K562 (cell line): ENCODE results near the gene GNAI3. TPM values are rescaled to one million over a fixed set of nuclear protein-coding genes. Genes with fewer than 3 reads are reported as not detected.

Source experiments
- CREB3 ChIP-seq: fragments of 450-650 bp; conservative IDR thresholded peaks from 2 replicates; pipeline ENCODE4 v1.6.1; 2016; ENCODE audit warnings: missing genetic modification characterization, low read depth, mild to moderate bottlenecking, missing compliant biosample characterization, moderate library complexity
- FOXA1 ChIP-seq: fragments of 450-650 bp; IDR thresholded peaks from 2 replicates; pipeline ENCODE4 v1.6.1; 2016; ENCODE audit warnings: mild to moderate bottlenecking, borderline replicate concordance
- IFI16 ChIP-seq: fragments of 250-450 bp; sonication (Bioruptor Pico); IDR thresholded peaks from 2 replicates; pipeline ENCODE4 v2.1.2; 2022; ENCODE audit warnings: mild to moderate bottlenecking, inconsistent platforms
- JUND ChIP-seq, 2 experiments: IDR thresholded peaks; 2 replicates in 1 of 2; 3 replicates in 1 of 2; pipeline ENCODE4 v1.6.1; 2011; ENCODE audit warnings: borderline replicate concordance in 2 of 2, low read depth in 2 of 2, low read length in 2 of 2, improper control_type of control experiment in 1 of 2, missing biosample characterization in 1 of 2, missing genetic modification characterization in 1 of 2, missing genetic modification reagents in 1 of 2
- KLF10 ChIP-seq: fragments of 250-450 bp; sonication (Bioruptor Pico); IDR thresholded peaks from 2 replicates; pipeline ENCODE4 v1.6.1; 2021; ENCODE audit warnings: matching md5 sums
- MYNN ChIP-seq, 2 experiments: sonication (generic); formaldehyde crosslinking in 1 of 2; IDR thresholded peaks; 2 replicates each; pipeline versions ENCODE4 v1.5.0 to v1.6.1; 2016 to 2020; ENCODE audit warnings: antibody characterized with exemption in 1 of 2, missing genetic modification reagents in 1 of 2
- POU5F1 ChIP-seq: fragments of 150-350 bp; IDR thresholded peaks from 2 replicates; pipeline ENCODE4 v1.6.1; 2014; ENCODE audit warnings: borderline replicate concordance, low read length, low read depth, mild to moderate bottlenecking; ENCODE audit not compliant: partially characterized antibody
- RBM15 ChIP-seq: fragments of 200-400 bp; formaldehyde crosslinking; IDR thresholded peaks from 2 replicates; pipeline ENCODE4 v1.6.1; 2018; ENCODE audit warnings: mild to moderate bottlenecking, low read length, moderate library complexity; ENCODE audit not compliant: insufficient read depth
- SIRT6 ChIP-seq: IDR thresholded peaks from one replicate; pipeline ENCODE4 v1.6.1; 2012; ENCODE audit warnings: low read depth, mild to moderate bottlenecking, control low read depth, inconsistent platforms, low read length, moderate library complexity
- SREBF1 ChIP-seq: fragments of 150-350 bp; IDR thresholded peaks from 2 replicates; pipeline ENCODE4 v1.6.1; 2014; ENCODE audit warnings: antibody characterized with exemption, low read depth, low read length, borderline replicate concordance
- SRSF3 ChIP-seq: fragments of 200-400 bp; formaldehyde crosslinking; IDR thresholded peaks from 2 replicates; pipeline ENCODE4 v1.6.1; 2016; ENCODE audit warnings: mild to moderate bottlenecking, low read length, moderate library complexity; ENCODE audit not compliant: insufficient read depth
- THAP7 ChIP-seq: fragments of 250-450 bp; sonication (Bioruptor Pico); IDR thresholded peaks from 2 replicates; pipeline ENCODE4 v1.5.0; 2021
- U2AF2 ChIP-seq: fragments of 200-400 bp; formaldehyde crosslinking; optimal IDR thresholded peaks from 2 replicates; pipeline ENCODE3; 2017; ENCODE audit warnings: low read depth, mild to moderate bottlenecking, low read length
- USF1 ChIP-seq: sonication (generic); formaldehyde crosslinking; IDR thresholded peaks from 2 replicates; pipeline ENCODE4 v1.9.0; 2022; ENCODE audit warnings: mild to moderate bottlenecking, missing genetic modification reagents
- ZKSCAN8 ChIP-seq: fragments of 200-800 bp; sonication (Bioruptor generic); IDR thresholded peaks from 2 replicates; pipeline ENCODE4 v1.6.1; 2016; ENCODE audit warnings: missing genetic modification characterization, missing compliant biosample characterization
- ZNF133 ChIP-seq: fragments of 250-450 bp; sonication (Bioruptor Pico); IDR thresholded peaks from 2 replicates; pipeline ENCODE4 v1.4.0; 2020; ENCODE audit warnings: mild to moderate bottlenecking
- ZNF316 ChIP-seq: fragments of 450-650 bp; IDR thresholded peaks from 2 replicates; pipeline ENCODE4 v1.6.1; 2016
- ZNF444 ChIP-seq: fragments of 250-450 bp; sonication (Bioruptor Pico); IDR thresholded peaks from 2 replicates; pipeline ENCODE4 v1.4.0; 2020; ENCODE audit warnings: mild to moderate bottlenecking, moderate library complexity
- ZNF507 ChIP-seq: conservative IDR thresholded peaks from 2 replicates; pipeline ENCODE4 v1.6.1; 2017; ENCODE audit warnings: missing genetic modification characterization, missing compliant biosample characterization
- ZNF511 ChIP-seq: sonication (generic); formaldehyde crosslinking; IDR thresholded peaks from 2 replicates; pipeline ENCODE4 v1.8.0; 2022; ENCODE audit warnings: mild to moderate bottlenecking, missing genetic modification reagents
- ZZZ3 ChIP-seq: fragments of 450-650 bp; IDR thresholded peaks from 2 replicates; pipeline ENCODE4 v1.6.1; 2016; ENCODE audit warnings: antibody characterized with exemption, mild to moderate bottlenecking, moderate library complexity
- polyA plus RNA-seq, 8 experiments: library from polyadenylated mRNA; depleted of rRNA in 4 of 8; stranded (reverse) in 5 of 8; unstranded in 3 of 8; fragments of >200 nt; fragmentation: Nextera tagmentation in 2 of 8; fragmentation: Illumina TruSeq in 1 of 8; extraction: Ambion mirVana in 2 of 8; extraction: Trizol in 1 of 8; gene quantifications; 2 replicates each; pipeline versions ENCODE4 v1.2.1 to v1.2.3, GENCODE V29; 2011 to 2014; ENCODE audit warnings: inconsistent platforms in 1 of 8, missing spikeins in 1 of 8
- total RNA-seq, 7 experiments: library from RNA; depleted of rRNA in 6 of 7; stranded (reverse); fragments of >200 nt in 6 of 7; fragmentation: Illumina TruSeq in 2 of 7; extraction: Trizol in 2 of 7; gene quantifications; 2 replicates each; pipeline versions ENCODE4 v1.2.1 to v1.2.3, GENCODE V29; 2011 to 2021; ENCODE audit warnings: low replicate concordance in 1 of 7
- TF ChIP-seq, protein P1 (sequence below): fragments of 250-450 bp; sonication (Bioruptor Pico); IDR thresholded peaks from 2 replicates; pipeline ENCODE4 v1.5.0; 2020; ENCODE audit warnings: mild to moderate bottlenecking, borderline replicate concordance

Gene GNAI3
- total and polyA plus RNA-seq, 9 of the 15 experiments (the other 6 are each of a cell fraction or from before 2014, with no cell fraction given), result 6.3 to 13.2 (median 8.9) TPM

DNA sequence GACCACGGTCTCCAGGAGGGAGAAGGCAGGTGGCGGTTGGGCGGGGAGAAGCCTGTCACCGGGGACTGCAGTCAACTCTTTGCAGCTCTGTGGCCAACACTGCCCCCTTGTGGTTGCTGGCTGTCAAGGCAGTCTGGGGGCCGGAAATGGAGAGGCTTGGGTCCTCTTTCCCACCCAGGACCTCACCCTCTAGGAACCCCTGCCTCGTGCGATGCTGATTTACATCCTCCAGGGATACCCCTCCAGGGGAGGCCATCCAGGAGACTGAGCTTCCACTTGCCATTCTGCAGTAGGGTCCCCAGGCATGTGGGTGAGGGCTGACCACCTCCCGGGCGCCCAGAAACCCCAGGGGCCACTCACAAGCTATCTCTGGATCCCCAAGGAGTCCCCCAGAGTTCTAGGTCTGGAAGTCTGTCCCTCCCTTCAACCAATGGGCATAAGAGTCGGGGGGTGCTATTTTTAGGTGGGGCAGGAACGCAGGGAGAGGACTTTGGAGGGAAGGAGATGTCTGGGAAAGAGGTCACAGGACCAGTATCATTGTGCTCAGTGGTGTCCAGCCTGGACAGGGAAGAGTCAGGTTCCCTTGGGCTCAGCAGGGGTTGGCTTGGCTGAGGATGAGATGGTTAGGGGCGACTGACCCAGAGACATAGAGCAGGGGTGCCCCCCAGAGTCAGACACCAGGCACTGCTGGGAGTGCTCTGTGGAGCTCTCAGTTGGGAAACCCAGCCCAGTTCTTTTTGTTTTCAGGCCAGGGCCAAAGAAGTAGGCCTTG is 15.9 kb upstream of the GNAI3 start (continued):
- TF ChIP-seq, protein P1, sequence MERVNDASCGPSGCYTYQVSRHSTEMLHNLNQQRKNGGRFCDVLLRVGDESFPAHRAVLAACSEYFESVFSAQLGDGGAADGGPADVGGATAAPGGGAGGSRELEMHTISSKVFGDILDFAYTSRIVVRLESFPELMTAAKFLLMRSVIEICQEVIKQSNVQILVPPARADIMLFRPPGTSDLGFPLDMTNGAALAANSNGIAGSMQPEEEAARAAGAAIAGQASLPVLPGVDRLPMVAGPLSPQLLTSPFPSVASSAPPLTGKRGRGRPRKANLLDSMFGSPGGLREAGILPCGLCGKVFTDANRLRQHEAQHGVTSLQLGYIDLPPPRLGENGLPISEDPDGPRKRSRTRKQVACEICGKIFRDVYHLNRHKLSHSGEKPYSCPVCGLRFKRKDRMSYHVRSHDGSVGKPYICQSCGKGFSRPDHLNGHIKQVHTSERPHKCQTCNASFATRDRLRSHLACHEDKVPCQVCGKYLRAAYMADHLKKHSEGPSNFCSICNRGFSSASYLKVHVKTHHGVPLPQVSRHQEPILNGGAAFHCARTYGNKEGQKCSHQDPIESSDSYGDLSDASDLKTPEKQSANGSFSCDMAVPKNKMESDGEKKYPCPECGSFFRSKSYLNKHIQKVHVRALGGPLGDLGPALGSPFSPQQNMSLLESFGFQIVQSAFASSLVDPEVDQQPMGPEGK (CRISPR knock-in tag), result no peak
- TF ChIP-seq ZNF133 (0 out of 2 replicates have a peak, but pooled peaks have one; percentile 3), ZNF511 (CRISPR knock-in tag) (no peak), JUND (IDR thresholded peaks at IDR 0.05; ENCODE audit: borderline replicate concordance, low read depth, low read length) (peak; percentile 47), JUND (tag; IDR thresholded peaks at IDR 0.05; ENCODE audit: borderline replicate concordance, low read depth, low read length) (peak; percentile 54; the same call in 1 of the 3 replicates), POU5F1 (no peak), THAP7 (CRISPR knock-in tag) (no peak), MYNN (IDR thresholded peaks at IDR 0.05) (0 out of 2 replicates have a peak, but pooled peaks have one; percentile 31), MYNN (CRISPR knock-in tag; IDR thresholded peaks at IDR 0.05) (no peak), IFI16 (CRISPR knock-in tag) (no peak), SRSF3 (no peak; the same call in 1 of the 2 replicates), FOXA1 (no peak), ZNF444 (no peak), KLF10 (0 out of 2 replicates have a peak, but pooled peaks have one; percentile 55), USF1 (CRISPR knock-in tag) (no peak), ZNF316 (no peak), U2AF2 (no peak), SIRT6 (no peak), CREB3 (tag) (no peak), RBM15 (no peak), ZNF507 (tag) (no peak), ZKSCAN8 (CRISPR knock-in tag) (no peak), SREBF1 (no peak), ZZZ3 (no peak)
